ENCODE results near the gene MAP2K6.
A peak's percentile ranks its signal among the peaks of the same experiment; 100 is the strongest.
"Not testable (repeated sequence)": the region's sequence is repeated elsewhere in the genome, so short reads cannot be mapped to it uniquely, and the experiment has no call there.

The MAP2K6 gene

GRCh38 chr17:69477903-69478266, 63.4 kb downstream of the MAP2K6 start:
- no peaks in the 10 kb centered on the region for H3K36me3 ChIP-seq (ENCODE audit: control insufficient read depth, insufficient read depth, low read length, severe bottlenecking)
- no peak overlapping the region for H3K9ac ChIP-seq (ENCODE audit: low read length)
- H3K9me3 ChIP-seq (ENCODE audit: control insufficient read depth, low read length) = no peaks in the 10 kb centered on the region
- H3K4me1 ChIP-seq (ENCODE audit: control insufficient read depth, insufficient read depth, low read length) = peaks cover 46% of the 10 kb centered on the region
- DNase-seq (ENCODE audit: low read depth) = no peak
- H3K27me3 ChIP-seq (replicated peaks; ENCODE audit: control insufficient read depth, insufficient read depth, low read length) = no peaks in the 10 kb centered on the region
- H3K4me3 ChIP-seq (ENCODE audit: low read length) = no peak overlapping the region

GRCh38 chr17:69478916-69479315, 64.4 kb downstream of the MAP2K6 start:
- Histone ChIP-seq H3K36me3 (ENCODE audit: control insufficient read depth, insufficient read depth, low read length, severe bottlenecking) (no peaks in the 10 kb centered on the region), H3K4me1 (ENCODE audit: control insufficient read depth, insufficient read depth, low read length) (peaks cover 42% of the 10 kb centered on the region), H3K27me3 (replicated peaks; ENCODE audit: control insufficient read depth, insufficient read depth, low read length) (no peaks in the 10 kb centered on the region), H3K4me3 (ENCODE audit: low read length) (no peak overlapping the region), H3K9ac (ENCODE audit: low read length) (no peak overlapping the region), H3K9me3 (ENCODE audit: control insufficient read depth, low read length) (no peaks in the 10 kb centered on the region)
- no peak for DNase-seq (ENCODE audit: low read depth)

GRCh38 chr17:69479756-69480155, 65.3 kb downstream of the MAP2K6 start:
- DNase-seq (ENCODE audit: low read depth); H3K27me3 ChIP-seq (replicated peaks; ENCODE audit: control insufficient read depth, insufficient read depth, low read length); H3K36me3 ChIP-seq (ENCODE audit: control insufficient read depth, insufficient read depth, low read length, severe bottlenecking); H3K9me3 ChIP-seq (ENCODE audit: control insufficient read depth, low read length): not testable (repeated sequence)
- Histone ChIP-seq H3K4me3 (ENCODE audit: low read length) (peak overlapping the region; percentile 3), H3K9ac (ENCODE audit: low read length) (peak overlapping the region; percentile 63), H3K4me1 (ENCODE audit: control insufficient read depth, insufficient read depth, low read length) (peaks cover 34% of the 10 kb centered on the region)

GRCh38 chr17:69480245-69480644, 65.7 kb downstream of the MAP2K6 start:
- Histone ChIP-seq H3K9ac (ENCODE audit: low read length) (peak overlapping the region; percentile 87), H3K27me3 (replicated peaks; ENCODE audit: control insufficient read depth, insufficient read depth, low read length) (no peaks in the 10 kb centered on the region), H3K4me3 (ENCODE audit: low read length) (peak overlapping the region; percentile 84), H3K9me3 (ENCODE audit: control insufficient read depth, low read length) (no peaks in the 10 kb centered on the region), H3K4me1 (ENCODE audit: control insufficient read depth, insufficient read depth, low read length) (peaks cover 38% of the 10 kb centered on the region), H3K36me3 (ENCODE audit: control insufficient read depth, insufficient read depth, low read length, severe bottlenecking) (no peaks in the 10 kb centered on the region)
- no peak for DNase-seq (ENCODE audit: low read depth)

GRCh38 chr17:69485251-69485661, 70.8 kb downstream of the MAP2K6 start:
- H3K9ac ChIP-seq (ENCODE audit: low read length) = peak overlapping the region; percentile 87
- no peaks in the 10 kb centered on the region for H3K9me3 ChIP-seq (ENCODE audit: control insufficient read depth, low read length)
- no peak for DNase-seq (ENCODE audit: low read depth)
- H3K4me1 ChIP-seq (ENCODE audit: control insufficient read depth, insufficient read depth, low read length) = peaks cover 43% of the 10 kb centered on the region
- H3K4me3 ChIP-seq (ENCODE audit: low read length) = peak overlapping the region; percentile 84
- no peaks in the 10 kb centered on the region for H3K27me3 ChIP-seq (replicated peaks; ENCODE audit: control insufficient read depth, insufficient read depth, low read length)
- H3K36me3 ChIP-seq (ENCODE audit: control insufficient read depth, insufficient read depth, low read length, severe bottlenecking) = no peaks in the 10 kb centered on the region

GRCh38 chr17:69485901-69486643, 71.6 kb downstream of the MAP2K6 start:
- Histone ChIP-seq H3K36me3 (ENCODE audit: control insufficient read depth, insufficient read depth, low read length, severe bottlenecking) (no peaks in the 10 kb centered on the region), H3K9me3 (ENCODE audit: control insufficient read depth, low read length) (no peaks in the 10 kb centered on the region), H3K4me1 (ENCODE audit: control insufficient read depth, insufficient read depth, low read length) (peaks cover 35% of the 10 kb centered on the region), H3K9ac (ENCODE audit: low read length) (peak overlapping the region; percentile 87), H3K4me3 (ENCODE audit: low read length) (peak overlapping the region; percentile 84), H3K27me3 (replicated peaks; ENCODE audit: control insufficient read depth, insufficient read depth, low read length) (no peaks in the 10 kb centered on the region)
- peak; percentile 38 for DNase-seq (ENCODE audit: low read depth)

GRCh38 chr17:69486779-69487637, 72.5 kb downstream of the MAP2K6 start:
- Histone ChIP-seq H3K4me1 (ENCODE audit: control insufficient read depth, insufficient read depth, low read length) (peaks cover 32% of the 10 kb centered on the region), H3K9ac (ENCODE audit: low read length) (peak overlapping the region; percentile 87), H3K9me3 (ENCODE audit: control insufficient read depth, low read length) (no peaks in the 10 kb centered on the region), H3K27me3 (replicated peaks; ENCODE audit: control insufficient read depth, insufficient read depth, low read length) (no peaks in the 10 kb centered on the region), H3K4me3 (ENCODE audit: low read length) (peak overlapping the region; percentile 84), H3K36me3 (ENCODE audit: control insufficient read depth, insufficient read depth, low read length, severe bottlenecking) (no peaks in the 10 kb centered on the region)
- DNase-seq (ENCODE audit: low read depth) = no peak

GRCh38 chr17:69489313-69489712, 74.8 kb downstream of the MAP2K6 start:
- no peak overlapping the region for H3K9ac ChIP-seq (ENCODE audit: low read length)
- H3K4me3 ChIP-seq (ENCODE audit: low read length) = no peak overlapping the region
- H3K36me3 ChIP-seq (ENCODE audit: control insufficient read depth, insufficient read depth, low read length, severe bottlenecking) = no peaks in the 10 kb centered on the region
- H3K9me3 ChIP-seq (ENCODE audit: control insufficient read depth, low read length) = no peaks in the 10 kb centered on the region
- no peak for DNase-seq (ENCODE audit: low read depth)
- H3K27me3 ChIP-seq (replicated peaks; ENCODE audit: control insufficient read depth, insufficient read depth, low read length) = no peaks in the 10 kb centered on the region
- H3K4me1 ChIP-seq (ENCODE audit: control insufficient read depth, insufficient read depth, low read length) = peaks cover 42% of the 10 kb centered on the region

GRCh38 chr17:69492410-69493071, 78.0 kb downstream of the MAP2K6 start:
- H3K4me1 ChIP-seq (ENCODE audit: control insufficient read depth, insufficient read depth, low read length) = peaks cover 14% of the 10 kb centered on the region
- H3K4me3 ChIP-seq (ENCODE audit: low read length) = no peak overlapping the region
- DNase-seq (ENCODE audit: low read depth) = peak; percentile 91

GRCh38 chr17:69495787-69496186, 81.3 kb downstream of the MAP2K6 start:
- Histone ChIP-seq H3K4me3 (ENCODE audit: low read length) (no peak overlapping the region), H3K27me3 (replicated peaks; ENCODE audit: control insufficient read depth, insufficient read depth, low read length) (no peaks in the 10 kb centered on the region), H3K4me1 (ENCODE audit: control insufficient read depth, insufficient read depth, low read length) (peaks cover 29% of the 10 kb centered on the region), H3K9me3 (ENCODE audit: control insufficient read depth, low read length) (no peaks in the 10 kb centered on the region), H3K9ac (ENCODE audit: low read length) (no peak overlapping the region), H3K36me3 (ENCODE audit: control insufficient read depth, insufficient read depth, low read length, severe bottlenecking) (no peaks in the 10 kb centered on the region)
- no peak for DNase-seq (ENCODE audit: low read depth)

More at GRCh38 chr17:69492410-69493071, 78.0 kb downstream of the MAP2K6 start:
- H3K9me3 ChIP-seq (ENCODE audit: control insufficient read depth, low read length) = no peaks in the 10 kb centered on the region
- H3K27me3 ChIP-seq (replicated peaks; ENCODE audit: control insufficient read depth, insufficient read depth, low read length) = no peaks in the 10 kb centered on the region
- no peak overlapping the region for H3K9ac ChIP-seq (ENCODE audit: low read length)
- no peaks in the 10 kb centered on the region for H3K36me3 ChIP-seq (ENCODE audit: control insufficient read depth, insufficient read depth, low read length, severe bottlenecking)

- Histone ChIP-seq H3K9me3 (ENCODE audit: control insufficient read depth, low read length) (no peaks in the 10 kb centered on the region), H3K4me1 (ENCODE audit: control insufficient read depth, insufficient read depth, low read length) (peaks cover 38% of the 10 kb centered on the region), H3K27me3 (replicated peaks; ENCODE audit: control insufficient read depth, insufficient read depth, low read length) (no peaks in the 10 kb centered on the region), H3K36me3 (ENCODE audit: control insufficient read depth, insufficient read depth, low read length, severe bottlenecking) (no peaks in the 10 kb centered on the region), H3K4me3 (ENCODE audit: low read length) (no peak overlapping the region), H3K9ac (ENCODE audit: low read length) (no peak overlapping the region)
- DNase-seq (ENCODE audit: low read depth) = no peak
These were observed 82.7 kb downstream of the MAP2K6 start for GRCh38 chr17:69497161-69497560.
